ENCODE results near the gene NPIPB8.
"Not testable (repeated sequence)": the region's sequence is repeated elsewhere in the genome, so short reads cannot be mapped to it uniquely, and the experiment has no call there.

GRCh38 chr16:28622532-28623171 is 15.2 kb upstream of the NPIPB8 start:
- not testable (repeated sequence) for TF ChIP-seq CTCF, ZNF205 (CRISPR knock-in tag; IDR thresholded peaks at IDR 0.05)

Data from HepG2 (cell line).